Measurements from ENCODE around the gene OPN5.
"Not testable (repeated sequence)": the region's sequence is repeated elsewhere in the genome, so short reads cannot be mapped to it uniquely, and the experiment has no call there.

Gene OPN5

DNA sequence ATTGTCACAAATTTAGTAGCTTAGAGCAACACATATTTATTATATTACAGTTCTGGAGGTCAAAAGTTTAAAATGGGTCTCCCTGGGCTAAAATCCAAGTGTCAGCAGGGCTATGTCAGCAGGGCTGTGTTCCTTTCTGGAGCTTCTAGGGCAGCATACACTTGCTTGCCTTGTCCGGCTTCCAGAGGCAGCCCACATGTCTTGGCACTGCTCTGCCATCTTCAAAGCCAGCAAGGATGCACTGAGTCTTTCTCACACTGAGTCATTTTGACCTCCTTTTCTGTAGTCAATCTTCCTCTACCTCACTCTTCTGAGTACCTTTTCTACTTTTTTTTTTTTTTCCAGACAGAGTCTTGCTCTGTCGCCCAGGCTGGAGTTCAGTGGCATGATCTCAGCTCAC, 44.4 kb upstream of the OPN5 start:
- Histone ChIP-seq H3K4me3 (ENCODE audit: severe bottlenecking) (no peak overlapping the region), H3K4me1 (ENCODE audit: insufficient read depth, poor library complexity, severe bottlenecking) (peaks cover 19% of the 10 kb centered on the region), H3K27ac (ENCODE audit: poor library complexity, severe bottlenecking) (no peak overlapping the region), H3K9me3 (ENCODE audit: severe bottlenecking) (no peaks in the 10 kb centered on the region), H3K27me3 (ENCODE audit: insufficient read depth, poor library complexity, severe bottlenecking) (no peaks in the 10 kb centered on the region), H3K36me3 (ENCODE audit: low read depth) (no peaks in the 10 kb centered on the region)
- DNase-seq (ENCODE audit: low spot score) = no peak
- TF ChIP-seq, protein P1, sequence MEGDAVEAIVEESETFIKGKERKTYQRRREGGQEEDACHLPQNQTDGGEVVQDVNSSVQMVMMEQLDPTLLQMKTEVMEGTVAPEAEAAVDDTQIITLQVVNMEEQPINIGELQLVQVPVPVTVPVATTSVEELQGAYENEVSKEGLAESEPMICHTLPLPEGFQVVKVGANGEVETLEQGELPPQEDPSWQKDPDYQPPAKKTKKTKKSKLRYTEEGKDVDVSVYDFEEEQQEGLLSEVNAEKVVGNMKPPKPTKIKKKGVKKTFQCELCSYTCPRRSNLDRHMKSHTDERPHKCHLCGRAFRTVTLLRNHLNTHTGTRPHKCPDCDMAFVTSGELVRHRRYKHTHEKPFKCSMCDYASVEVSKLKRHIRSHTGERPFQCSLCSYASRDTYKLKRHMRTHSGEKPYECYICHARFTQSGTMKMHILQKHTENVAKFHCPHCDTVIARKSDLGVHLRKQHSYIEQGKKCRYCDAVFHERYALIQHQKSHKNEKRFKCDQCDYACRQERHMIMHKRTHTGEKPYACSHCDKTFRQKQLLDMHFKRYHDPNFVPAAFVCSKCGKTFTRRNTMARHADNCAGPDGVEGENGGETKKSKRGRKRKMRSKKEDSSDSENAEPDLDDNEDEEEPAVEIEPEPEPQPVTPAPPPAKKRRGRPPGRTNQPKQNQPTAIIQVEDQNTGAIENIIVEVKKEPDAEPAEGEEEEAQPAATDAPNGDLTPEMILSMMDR (IDR thresholded peaks at IDR 0.05; ENCODE audit: poor library complexity, severe bottlenecking) = no peak
- ATAC-seq (ENCODE audit: low read depth) = no peak

DNA sequence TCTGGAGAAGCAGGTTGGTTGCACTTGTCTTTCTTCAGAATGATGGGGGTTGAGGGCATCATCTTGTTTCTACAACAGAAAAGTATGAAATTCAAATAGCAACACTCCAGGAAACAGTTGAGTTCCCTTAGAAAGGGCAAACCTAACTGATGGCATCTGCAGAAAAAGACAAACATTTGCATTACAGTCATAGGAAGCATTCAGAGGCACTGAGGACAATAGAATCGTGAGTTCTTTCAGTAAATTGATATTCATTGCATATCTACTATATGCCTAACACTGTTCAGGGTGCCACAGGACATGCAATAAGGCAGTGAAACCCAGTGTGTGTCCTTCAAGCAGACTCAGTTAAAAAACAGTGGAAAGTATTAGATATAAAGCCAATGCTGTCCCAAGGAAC, 41.1 kb upstream of the OPN5 start:
- H3K36me3 ChIP-seq (ENCODE audit: low read depth) = no peaks in the 10 kb centered on the region

DNA sequence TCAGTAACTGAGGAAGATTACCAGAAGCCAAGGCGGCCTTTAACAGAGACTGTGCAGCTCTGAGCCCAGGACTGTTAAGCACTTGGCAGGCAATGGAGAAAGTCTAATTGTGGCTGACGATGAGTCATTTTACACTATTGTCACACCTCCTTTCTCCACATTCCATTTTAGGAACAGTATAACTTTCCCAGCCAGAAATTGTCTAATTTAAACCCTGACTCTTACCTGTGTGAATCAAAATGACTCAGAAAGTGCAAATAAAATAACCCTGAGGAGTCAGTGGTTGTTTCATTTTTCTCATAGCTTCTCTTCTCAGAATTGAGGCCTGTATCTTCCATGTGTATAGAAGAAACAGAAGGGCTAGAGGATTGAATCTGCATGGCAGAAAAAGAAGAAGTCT, 40.0 kb upstream of the OPN5 start:
- TF ChIP-seq, protein P1 (IDR thresholded peaks at IDR 0.05; ENCODE audit: poor library complexity, severe bottlenecking) = no peak
- DNase-seq (ENCODE audit: low spot score) (no peak), ATAC-seq (ENCODE audit: low read depth) (peak; percentile 95)
- peak overlapping the region; percentile 63 for H3K27ac ChIP-seq (ENCODE audit: poor library complexity, severe bottlenecking)
- H3K36me3 ChIP-seq (ENCODE audit: low read depth) = no peaks in the 10 kb centered on the region
- no peak overlapping the region for H3K4me3 ChIP-seq (ENCODE audit: severe bottlenecking)
- peaks cover 13% of the 10 kb centered on the region for H3K4me1 ChIP-seq (ENCODE audit: insufficient read depth, poor library complexity, severe bottlenecking)
- H3K9me3 ChIP-seq (ENCODE audit: severe bottlenecking) = no peaks in the 10 kb centered on the region
- no peaks in the 10 kb centered on the region for H3K27me3 ChIP-seq (ENCODE audit: insufficient read depth, poor library complexity, severe bottlenecking)

More for the DNA sequence above, 41.1 kb upstream of the OPN5 start:
- TF ChIP-seq, protein P1 (IDR thresholded peaks at IDR 0.05; ENCODE audit: poor library complexity, severe bottlenecking) = no peak
- DNase-seq (ENCODE audit: low spot score) (no peak), ATAC-seq (ENCODE audit: low read depth) (no peak)
- H3K4me3 ChIP-seq (ENCODE audit: severe bottlenecking) = no peak overlapping the region
- H3K27ac ChIP-seq (ENCODE audit: poor library complexity, severe bottlenecking) = no peak overlapping the region
- peaks cover 22% of the 10 kb centered on the region for H3K4me1 ChIP-seq (ENCODE audit: insufficient read depth, poor library complexity, severe bottlenecking)
- no peaks in the 10 kb centered on the region for H3K9me3 ChIP-seq (ENCODE audit: severe bottlenecking)
- H3K27me3 ChIP-seq (ENCODE audit: insufficient read depth, poor library complexity, severe bottlenecking) = no peaks in the 10 kb centered on the region

DNA sequence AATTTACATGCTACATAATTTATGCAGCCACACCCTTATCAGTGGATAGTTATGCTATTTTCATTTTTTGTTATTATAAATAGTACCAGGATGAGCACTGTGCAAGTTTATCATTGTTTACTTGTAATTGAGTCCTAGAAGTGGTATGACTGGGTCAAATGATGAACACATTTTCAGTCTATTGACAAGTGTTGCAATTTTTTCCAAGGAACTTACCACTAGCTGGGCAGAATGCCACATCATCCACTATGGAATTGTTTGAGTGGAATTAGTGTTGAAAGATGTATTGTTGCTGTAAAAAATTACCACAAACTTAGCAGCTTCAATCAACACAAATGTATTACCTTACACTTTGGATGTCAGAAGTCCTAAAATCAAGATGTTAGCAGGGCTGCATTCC, 38.1 kb upstream of the OPN5 start:
- Histone ChIP-seq H3K27me3 (ENCODE audit: insufficient read depth, poor library complexity, severe bottlenecking) (no peaks in the 10 kb centered on the region), H3K4me3 (ENCODE audit: severe bottlenecking) (no peak overlapping the region), H3K27ac (ENCODE audit: poor library complexity, severe bottlenecking) (no peak overlapping the region), H3K9me3 (ENCODE audit: severe bottlenecking) (no peaks in the 10 kb centered on the region), H3K36me3 (ENCODE audit: low read depth) (no peaks in the 10 kb centered on the region), H3K4me1 (ENCODE audit: insufficient read depth, poor library complexity, severe bottlenecking) (peaks cover 13% of the 10 kb centered on the region)
- no peak for DNase-seq (ENCODE audit: low spot score)
- peak; percentile 52; the same call in 2 of the 3 replicates for ATAC-seq (ENCODE audit: low read depth)
- TF ChIP-seq, protein P1 (IDR thresholded peaks at IDR 0.05; ENCODE audit: poor library complexity, severe bottlenecking) = no peak

DNA sequence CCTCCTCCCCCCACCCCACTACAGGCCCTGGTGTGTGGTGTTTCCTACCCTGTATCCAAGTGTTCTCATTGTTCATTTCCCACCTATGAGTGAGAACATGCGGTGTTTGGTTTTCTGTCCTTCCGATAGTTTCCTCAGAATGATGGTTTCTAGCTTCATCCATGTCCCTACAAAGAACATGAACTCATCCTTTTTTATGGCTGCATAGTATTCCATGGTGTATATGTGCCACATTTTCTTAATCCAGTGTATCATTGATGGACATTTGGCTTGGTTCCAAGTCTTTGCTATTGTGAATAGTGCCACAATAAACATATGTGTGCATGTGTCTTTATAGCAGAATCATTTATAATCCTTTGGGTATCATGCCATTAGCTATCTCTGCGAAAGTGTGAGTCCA, 36.6 kb upstream of the OPN5 start:
- not testable (repeated sequence) for DNase-seq (ENCODE audit: low spot score); H3K27ac ChIP-seq (ENCODE audit: poor library complexity, severe bottlenecking); H3K4me3 ChIP-seq (ENCODE audit: severe bottlenecking); H3K36me3 ChIP-seq (ENCODE audit: low read depth); H3K9me3 ChIP-seq (ENCODE audit: severe bottlenecking); ATAC-seq (ENCODE audit: low read depth); H3K27me3 ChIP-seq (ENCODE audit: insufficient read depth, poor library complexity, severe bottlenecking)
- peaks cover 13% of the 10 kb centered on the region for H3K4me1 ChIP-seq (ENCODE audit: insufficient read depth, poor library complexity, severe bottlenecking)
